Measurements from ENCODE around the gene MTMR3. TPM values are rescaled to one million over a fixed set of nuclear protein-coding genes. Genes with fewer than 3 reads are reported as not detected.

The MTMR3 gene
- total RNA-seq, 1 experiment from 2014 or later, result 27.0 TPM

- no peaks in the 10 kb centered on the region for H3K36me3 ChIP-seq (ENCODE audit: control insufficient read depth in 1 of 2, insufficient read depth in 2 of 2, low read length in 2 of 2)
- peaks cover 44 to 57% of the 10 kb centered on the region in 2 experiments for H3K4me1 ChIP-seq (ENCODE audit: control insufficient read depth in 1 of 2, insufficient read depth in 2 of 2, low read length in 2 of 2)
- no peak for TF ChIP-seq CEBPB (IDR thresholded peaks at IDR 0.05; ENCODE audit: low read depth)
- no peak for TF ChIP-seq REST (IDR thresholded peaks at IDR 0.05; ENCODE audit: low read depth)
- no peak for TF ChIP-seq SRF (IDR thresholded peaks at IDR 0.05; ENCODE audit: low read depth)
- TF ChIP-seq YY1 (IDR thresholded peaks at IDR 0.05; ENCODE audit: extremely low read depth, insufficient replicate concordance, low read depth, low read length), result no peak
- TF ChIP-seq RAD21 (IDR thresholded peaks at IDR 0.05; ENCODE audit: low read depth), result no peak
- TF ChIP-seq EGR1 (IDR thresholded peaks at IDR 0.05; ENCODE audit: low read depth), result no peak
- TF ChIP-seq POLR2A (IDR thresholded peaks at IDR 0.05; ENCODE audit: borderline replicate concordance, extremely low read depth, insufficient read depth, insufficient read length), result no peak
- no peak for TF ChIP-seq FOSL1 (IDR thresholded peaks at IDR 0.05; ENCODE audit: low read depth)
- no peak for TF ChIP-seq SP1 (IDR thresholded peaks at IDR 0.05; ENCODE audit: low read depth)
- H3K79me2 ChIP-seq (ENCODE audit: insufficient read depth, low read length), result peaks cover 43% of the 10 kb centered on the region
- ChIA-PET POLR2A (no interaction called here), RAD21 (ENCODE audit: low non-redundant PET in 1 of 2, low total read pairs in 2 of 2, uncharacterized antibody in 2 of 2, unreplicated experiment in 2 of 2) (no interaction called here), CTCF (no interaction called here)
- H3K9me3 ChIP-seq (ENCODE audit: control insufficient read depth in 1 of 2, insufficient read depth in 1 of 2, low read depth in 1 of 2, low read length in 2 of 2), result no peaks in the 10 kb centered on the region
- H3K4me2 ChIP-seq (ENCODE audit: low read length), result peak overlapping the region; percentile 11; the same call in 1 of the 2 replicates
- no peak overlapping the region for H3K9ac ChIP-seq (ENCODE audit: low read length)
- no peak overlapping the region for H2AFZ ChIP-seq (ENCODE audit: low read depth, low read length, poor library complexity, severe bottlenecking)
- H3K27me3 ChIP-seq (ENCODE audit: insufficient read depth, low read length), result no peaks in the 10 kb centered on the region
- intact Hi-C loops (cut with micrococcal nuclease), result no loop called here
- ATAC-seq, result no peak
- no peak overlapping the region for H3K4me3 ChIP-seq (replicated peaks in 1 of 2; ENCODE audit: low read depth in 1 of 2, low read length in 2 of 2)
- no peak overlapping the region for H3K27ac ChIP-seq (ENCODE audit: low read depth, low read length)
- no TSS peak for BruUV-seq (replicated peaks)
- no peak for DNase-seq (ENCODE audit: low read depth, low spot score)
- no peaks in the 10 kb centered on the region; the same call in 1 of the 2 replicates for H4K20me1 ChIP-seq (ENCODE audit: insufficient read depth)
- no peaks in the 10 kb centered on the region for H3K9me2 ChIP-seq (ENCODE audit: insufficient read depth)
Observed at GRCh38 chr22:29904020-29904419, 21.0 kb downstream of the MTMR3 start.

All from HCT116 (cell line).